Activated CD4-positive, alpha-beta T cell treated with anti-CD3 and anti-CD28 coated beads, Interleukin-2, amount 10 ng/mL, durations not matched to agents 24 days and 14 days (primary cell): ENCODE measurements around the gene RADIL. TPM values are rescaled to one million over a fixed set of nuclear protein-coding genes. Genes with fewer than 3 reads are reported as not detected.

Experiments used
- DNase-seq: peaks from one replicate; pipeline ENCODE4 v3.0.0; 2022
- H3K27ac Mint-ChIP-seq: one replicate; pipeline ENCODE4 v1.8.0; 2022; ENCODE audit warnings: mild to moderate bottlenecking, mixed read lengths
- H3K27me3 Mint-ChIP-seq: one replicate; pipeline ENCODE4 v1.8.0; 2022; ENCODE audit warnings: mixed read lengths
- H3K36me3 Mint-ChIP-seq: one replicate; pipeline ENCODE4 v1.8.0; 2022; ENCODE audit warnings: low read depth, mild to moderate bottlenecking, mixed read lengths
- H3K4me1 Mint-ChIP-seq: one replicate; pipeline ENCODE4 v1.8.0; 2021; ENCODE audit warnings: mixed read lengths
- H3K4me3 Mint-ChIP-seq: one replicate; pipeline ENCODE4 v1.8.0; 2022; ENCODE audit warnings: mild to moderate bottlenecking, moderate library complexity, mixed read lengths
- H3K9me3 Mint-ChIP-seq: one replicate; pipeline ENCODE4 v1.8.0; 2021; ENCODE audit warnings: mixed read lengths
- intact Hi-C: fragments of 100-400 bp; cut with micrococcal nuclease; formaldehyde crosslinking; loops from one replicate; pipeline ENCODE4 v1.15.1; 2023
- total RNA-seq: library from RNA; stranded (reverse); gene quantifications from 2 replicates; pipeline ENCODE4 v1.2.3, GENCODE V29; 2022

Gene RADIL, protein sequence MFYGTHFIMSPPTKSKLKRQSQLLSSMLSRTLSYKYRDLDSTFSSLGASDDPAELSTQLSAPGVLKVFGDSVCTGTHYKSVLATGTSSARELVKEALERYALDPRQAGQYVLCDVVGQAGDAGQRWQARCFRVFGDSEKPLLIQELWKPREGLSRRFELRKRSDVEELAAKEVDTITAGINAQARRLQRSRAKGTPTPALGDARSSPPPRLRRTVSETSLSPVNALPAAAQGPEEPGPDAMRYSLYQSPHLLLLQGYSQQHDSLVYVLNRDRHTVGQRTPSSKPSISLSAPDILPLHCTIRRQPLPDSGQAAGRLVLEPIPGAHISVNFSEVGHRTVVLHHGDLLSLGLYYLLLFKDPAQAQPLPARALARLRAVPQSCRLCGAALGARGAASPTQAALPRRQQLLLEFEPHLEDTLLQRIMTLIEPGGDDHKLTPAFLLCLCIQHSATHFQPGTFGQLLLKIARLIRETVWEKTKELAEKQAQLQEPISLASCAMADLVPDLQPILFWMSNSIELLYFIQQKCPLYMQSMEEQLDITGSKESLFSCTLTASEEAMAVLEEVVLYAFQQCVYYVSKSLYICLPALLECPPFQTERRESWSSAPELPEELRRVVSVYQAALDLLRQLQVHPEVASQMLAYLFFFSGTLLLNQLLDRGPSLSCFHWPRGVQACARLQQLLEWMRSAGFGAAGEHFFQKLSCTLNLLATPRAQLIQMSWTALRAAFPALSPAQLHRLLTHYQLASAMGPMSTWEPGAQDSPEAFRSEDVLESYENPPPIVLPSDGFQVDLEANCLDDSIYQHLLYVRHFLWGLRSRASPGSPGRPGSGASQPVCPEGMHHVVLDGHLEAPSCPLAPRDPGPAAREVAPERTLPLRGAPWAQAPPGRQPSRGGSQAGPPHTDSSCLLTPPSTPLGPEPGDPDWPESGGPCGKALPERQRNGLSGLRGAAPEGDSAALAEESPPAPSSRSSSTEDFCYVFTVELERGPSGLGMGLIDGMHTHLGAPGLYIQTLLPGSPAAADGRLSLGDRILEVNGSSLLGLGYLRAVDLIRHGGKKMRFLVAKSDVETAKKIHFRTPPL
- total RNA-seq = 0.14 and 0.26 TPM in 2 replicates

DNA sequence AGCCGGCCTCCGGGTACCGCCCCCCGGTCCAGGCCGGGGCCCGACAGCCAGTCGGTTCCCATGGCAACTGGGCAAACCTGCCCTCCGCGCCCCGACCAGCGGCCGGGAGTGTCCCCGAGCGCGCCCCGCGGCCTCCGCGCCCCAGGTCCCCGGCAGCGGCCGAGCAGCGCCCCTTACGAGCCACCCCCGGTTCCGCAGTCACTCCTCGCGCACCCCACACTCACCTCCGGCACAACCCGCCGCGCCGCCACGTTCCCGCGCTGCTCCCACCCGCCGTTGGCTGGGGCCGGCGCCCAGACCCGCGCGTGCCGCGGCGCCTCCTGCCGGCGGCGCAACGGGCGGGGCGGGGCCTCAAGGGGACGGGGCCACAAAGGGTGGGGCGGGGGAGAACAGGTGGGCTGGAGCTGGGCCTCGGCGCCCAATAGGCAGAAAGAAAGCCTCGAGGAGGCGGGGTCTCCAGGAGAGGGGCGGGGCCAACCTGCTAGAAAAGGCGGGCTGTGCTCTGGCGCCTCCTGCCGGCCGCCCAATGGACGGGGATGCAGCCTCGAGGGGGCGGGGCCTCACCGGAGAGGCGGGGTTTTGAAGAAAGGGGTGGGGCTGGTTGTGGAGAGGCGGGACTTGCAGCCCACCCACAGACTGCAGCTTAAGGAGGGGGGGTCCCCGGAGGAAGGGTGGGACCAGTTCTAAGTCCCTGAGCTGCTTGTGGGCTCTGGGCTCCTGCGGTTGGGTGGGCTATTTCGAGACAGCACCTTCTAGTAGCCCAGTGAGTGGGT, at the start of gene RADIL:
Gene RADIL (minus strand): TSS at position 345 of the 773 bp plus-strand sequence. CDS start 5,577 bp downstream, outside the sequence.
- H3K4me1 Mint-ChIP-seq = peaks cover 3% of the 10 kb centered on the region
- intact Hi-C loops = loop anchor here (2.0 to 10.0 kb wide), 3 partner anchors 53 to 269 kb away; no protein-coding TSS in a partner anchor
- no peaks in the 10 kb centered on the region for H3K9me3 Mint-ChIP-seq
- H3K4me3 Mint-ChIP-seq = peak within 1 kb of the TSS; percentile 64
- no peak within 1 kb of the TSS for H3K27ac Mint-ChIP-seq
- peaks cover 25% of the 10 kb centered on the region for H3K27me3 Mint-ChIP-seq
- DNase-seq = peak; percentile 95
- H3K36me3 Mint-ChIP-seq = no peaks in the 10 kb centered on the region

DNA sequence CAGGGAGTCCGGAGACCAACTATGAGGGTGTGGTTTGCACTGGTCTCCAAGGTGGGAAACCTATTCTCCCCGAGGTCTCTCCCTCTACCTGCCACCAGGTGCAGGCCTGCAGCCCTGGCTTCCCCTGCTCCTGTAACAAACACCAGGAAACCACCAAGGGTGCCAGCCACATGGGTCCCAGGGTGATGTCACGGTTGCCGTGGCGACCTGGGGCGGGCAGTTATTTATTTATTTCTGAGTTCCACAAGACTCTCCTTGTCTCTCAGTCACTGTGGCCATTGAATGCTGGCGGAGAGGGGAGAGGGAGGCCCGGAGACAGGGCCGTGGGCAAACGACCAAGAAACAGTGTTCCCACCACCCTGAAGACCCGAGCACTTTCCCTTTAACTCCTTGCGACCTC, 48.4 kb upstream of the RADIL start:
- Mint-ChIP-seq H3K9me3 (no peaks in the 10 kb centered on the region), H3K27me3 (no peaks in the 10 kb centered on the region), H3K4me1 (no peaks in the 10 kb centered on the region), H3K4me3 (no peak overlapping the region), H3K36me3 (no peaks in the 10 kb centered on the region), H3K27ac (no peak overlapping the region)
- intact Hi-C loops = no loop called here
- DNase-seq = no peak

DNA sequence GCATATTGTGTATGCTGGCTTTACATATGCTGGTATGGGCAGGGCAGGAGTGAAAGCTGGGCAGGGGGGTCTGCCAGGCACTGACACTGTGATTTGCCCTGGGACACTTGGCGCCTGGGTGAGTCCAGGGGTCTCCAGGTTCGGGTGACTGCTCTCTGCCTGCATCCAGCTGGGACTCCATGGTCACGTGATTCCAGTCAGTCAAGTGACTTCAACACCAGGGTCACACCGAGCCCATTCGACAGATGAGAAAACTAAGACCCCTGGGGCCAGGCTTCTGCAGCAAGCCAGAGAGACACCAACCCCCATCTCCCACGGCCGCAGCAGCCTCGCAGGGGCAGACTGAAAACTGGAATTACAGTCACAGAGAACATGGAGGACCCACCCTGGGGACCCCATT, 45.5 kb upstream of the RADIL start:
- no peak for DNase-seq
- intact Hi-C loops = no loop called here
- no peaks in the 10 kb centered on the region for H3K4me1 Mint-ChIP-seq
- H3K9me3 Mint-ChIP-seq = no peaks in the 10 kb centered on the region
- H3K4me3 Mint-ChIP-seq = no peak overlapping the region
- no peaks in the 10 kb centered on the region for H3K27me3 Mint-ChIP-seq
- no peaks in the 10 kb centered on the region for H3K36me3 Mint-ChIP-seq
- H3K27ac Mint-ChIP-seq = no peak overlapping the region

DNA sequence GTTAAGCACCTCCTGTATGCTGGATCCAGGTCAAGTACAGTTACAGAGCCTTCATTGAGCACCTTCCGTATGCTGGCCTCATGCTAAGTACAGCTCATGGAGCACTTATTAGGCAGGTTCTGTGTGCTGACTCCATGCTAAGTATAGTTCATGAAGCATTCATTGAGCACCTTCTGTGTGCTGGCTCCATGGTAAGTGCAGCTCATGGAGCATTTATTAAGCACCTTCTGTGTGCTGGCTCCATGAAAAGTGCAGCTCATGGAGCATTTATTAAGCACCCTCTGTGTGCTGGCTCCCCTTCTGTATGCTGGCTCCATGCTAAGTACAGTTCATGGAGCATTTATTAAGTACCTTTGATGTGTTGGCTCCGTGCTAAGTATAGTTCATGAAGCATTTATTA, 44.9 kb upstream of the RADIL start:
- DNase-seq = no peak
- no peak overlapping the region for H3K27ac Mint-ChIP-seq
- no peak overlapping the region for H3K4me3 Mint-ChIP-seq
- intact Hi-C loops = no loop called here
- H3K9me3 Mint-ChIP-seq = no peaks in the 10 kb centered on the region
- no peaks in the 10 kb centered on the region for H3K36me3 Mint-ChIP-seq
- no peaks in the 10 kb centered on the region for H3K27me3 Mint-ChIP-seq
- H3K4me1 Mint-ChIP-seq = no peaks in the 10 kb centered on the region

DNA sequence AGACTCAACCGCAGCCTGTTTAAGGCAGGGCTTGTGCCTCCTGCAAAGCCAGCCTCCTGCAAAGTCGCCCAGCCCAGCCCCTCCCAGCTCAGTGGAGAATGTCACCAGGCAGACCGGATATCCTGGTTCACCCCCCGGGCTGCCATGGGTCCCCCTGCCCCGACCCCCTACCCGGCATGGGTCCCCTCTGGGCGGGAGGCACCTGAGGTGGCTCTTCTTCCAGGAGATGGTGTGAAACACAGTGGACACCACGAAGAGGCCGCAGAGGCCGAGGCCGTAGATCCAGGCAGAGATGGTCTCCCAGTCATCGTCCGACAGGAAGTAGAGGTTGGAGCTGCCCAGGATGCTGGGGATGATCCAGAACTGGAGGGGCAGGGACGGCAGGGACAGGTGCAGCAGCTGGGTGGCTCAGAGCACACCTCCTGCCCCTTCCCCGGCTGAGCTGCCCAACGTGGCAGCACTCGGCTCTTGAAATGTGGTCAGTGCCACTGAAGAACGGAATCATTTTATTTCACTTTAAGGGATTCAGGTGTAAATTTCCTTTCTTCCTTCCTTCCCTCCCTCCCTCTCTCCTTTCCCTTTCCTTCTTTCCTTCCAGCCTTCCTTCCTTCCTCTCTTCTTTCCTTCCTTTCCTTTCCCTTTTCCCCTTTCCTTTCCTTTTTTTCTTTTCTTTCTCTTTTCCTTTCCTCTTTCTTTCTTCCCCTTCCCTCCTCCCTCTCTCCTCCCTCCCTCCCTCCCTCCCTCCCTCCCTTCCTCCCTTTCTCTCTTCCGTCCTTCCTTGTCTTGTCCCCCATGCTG, 36.7 kb upstream of the RADIL start:
- intact Hi-C loops = no loop called here
- Mint-ChIP-seq H3K4me1 (no peaks in the 10 kb centered on the region), H3K9me3 (no peaks in the 10 kb centered on the region), H3K4me3 (no peak overlapping the region), H3K27ac (no peak overlapping the region), H3K36me3 (no peaks in the 10 kb centered on the region), H3K27me3 (no peaks in the 10 kb centered on the region)
- no peak for DNase-seq

DNA sequence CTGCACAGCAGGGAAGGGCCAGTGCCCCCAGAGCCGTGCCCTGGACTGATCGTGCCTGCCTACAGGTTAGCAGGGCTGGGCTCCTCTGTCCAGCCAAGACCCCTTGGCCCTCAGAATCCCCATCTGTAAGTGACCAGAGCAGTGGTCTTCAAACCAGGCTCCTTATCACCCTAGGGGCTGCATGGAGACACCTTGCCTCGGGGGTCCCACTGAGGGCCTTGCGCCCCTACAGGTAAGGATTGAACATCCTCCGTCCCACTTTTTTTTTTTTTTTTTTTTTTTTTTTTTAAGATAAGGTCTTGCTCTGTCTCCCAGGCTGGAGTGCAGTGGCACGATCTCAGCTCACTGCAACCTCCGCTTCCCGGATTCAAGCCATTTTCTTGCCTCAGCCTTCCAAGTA, 32.6 kb upstream of the RADIL start:
- Mint-ChIP-seq H3K4me3 (no peak overlapping the region), H3K27me3 (no peaks in the 10 kb centered on the region), H3K27ac (no peak overlapping the region), H3K36me3 (no peaks in the 10 kb centered on the region), H3K4me1 (no peaks in the 10 kb centered on the region), H3K9me3 (no peaks in the 10 kb centered on the region)
- no peak for DNase-seq
- intact Hi-C loops = no loop called here

DNA sequence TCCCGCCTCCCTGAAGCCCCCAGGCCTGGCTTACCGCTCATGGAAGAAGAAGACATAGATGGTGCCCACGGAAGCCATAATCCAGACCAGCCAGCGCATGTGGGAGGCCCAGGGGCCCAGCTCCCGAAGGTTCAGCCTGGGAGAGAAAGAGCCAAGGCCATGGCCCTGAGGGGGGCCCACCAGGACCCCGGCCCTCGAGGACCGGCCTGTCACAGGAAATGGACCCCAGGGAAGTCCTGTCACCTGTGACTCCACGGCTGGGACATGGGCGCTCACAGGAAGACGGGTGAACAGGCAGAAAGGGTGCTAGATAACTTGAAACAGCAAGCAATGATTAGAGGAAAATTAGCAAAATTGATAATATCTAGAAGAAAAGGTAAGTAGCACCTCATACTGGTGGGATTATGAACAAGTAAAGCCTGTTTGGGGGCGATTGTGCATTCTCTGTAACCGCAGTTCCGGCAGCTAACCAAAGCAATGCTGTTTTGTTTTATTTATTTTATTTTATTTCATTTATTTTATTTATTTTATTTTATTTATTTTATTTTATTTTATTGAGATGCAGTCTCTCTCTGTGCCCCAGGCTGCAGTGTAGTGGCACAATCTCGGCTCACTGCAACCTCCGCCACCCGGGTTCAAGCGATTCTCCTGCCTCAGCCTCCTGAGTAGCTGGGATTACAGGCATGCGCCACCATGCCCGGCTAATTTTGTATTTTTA, 27.8 kb upstream of the RADIL start:
- H3K36me3 Mint-ChIP-seq = no peaks in the 10 kb centered on the region
- H3K4me3 Mint-ChIP-seq = no peak overlapping the region
- no peaks in the 10 kb centered on the region for H3K4me1 Mint-ChIP-seq
- intact Hi-C loops = no loop called here
- no peaks in the 10 kb centered on the region for H3K27me3 Mint-ChIP-seq
- no peaks in the 10 kb centered on the region for H3K9me3 Mint-ChIP-seq
- DNase-seq = no peak
- H3K27ac Mint-ChIP-seq = no peak overlapping the region

DNA sequence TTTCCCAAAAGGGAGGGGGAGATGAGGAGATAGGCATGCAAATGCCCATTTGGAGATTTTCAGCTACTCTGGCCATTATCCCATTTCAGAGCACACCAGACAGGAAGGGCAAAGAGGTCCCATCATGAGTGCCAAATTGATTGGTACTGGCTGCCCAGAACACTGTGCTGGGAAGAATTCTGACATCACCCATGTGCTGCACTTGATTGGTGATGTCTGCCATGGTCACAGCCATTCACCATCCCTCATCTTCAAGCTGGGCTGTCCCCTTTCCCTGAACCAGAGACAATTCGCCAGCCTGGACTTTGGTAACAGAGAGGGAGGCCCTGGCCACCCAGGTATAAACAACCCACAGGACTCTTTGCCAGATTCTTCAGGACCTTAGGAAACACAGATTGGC, 23.2 kb upstream of the RADIL start:
- intact Hi-C loops = no loop called here
- no peaks in the 10 kb centered on the region for H3K36me3 Mint-ChIP-seq
- H3K4me3 Mint-ChIP-seq = no peak overlapping the region
- no peaks in the 10 kb centered on the region for H3K27me3 Mint-ChIP-seq
- H3K4me1 Mint-ChIP-seq = no peaks in the 10 kb centered on the region
- H3K27ac Mint-ChIP-seq = no peak overlapping the region
- H3K9me3 Mint-ChIP-seq = no peaks in the 10 kb centered on the region
- no peak for DNase-seq

DNA sequence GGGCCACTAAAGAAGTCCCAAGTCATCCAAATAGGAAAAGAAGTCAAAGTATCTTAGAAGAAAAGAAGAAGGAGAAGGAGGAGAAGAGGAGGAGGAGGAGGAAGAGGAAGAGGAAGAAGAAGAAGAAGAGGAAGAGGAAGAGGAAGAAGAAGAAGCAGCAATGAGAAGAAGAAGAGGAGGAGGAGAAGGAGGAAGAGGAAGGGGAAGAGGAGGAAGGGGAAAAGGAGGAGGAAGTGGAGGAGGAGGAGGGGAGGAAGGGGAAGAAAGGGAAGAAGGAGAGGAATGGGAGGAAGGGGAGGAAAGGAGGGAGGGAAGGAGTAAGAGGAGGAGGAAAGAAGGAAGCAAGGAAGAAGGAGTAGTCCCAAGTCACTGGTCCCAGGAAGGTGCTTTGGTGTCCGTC, 21.7 kb upstream of the RADIL start:
- H3K27me3 Mint-ChIP-seq = no peaks in the 10 kb centered on the region
- no peak for DNase-seq
- no peaks in the 10 kb centered on the region for H3K9me3 Mint-ChIP-seq
- H3K4me3 Mint-ChIP-seq = no peak overlapping the region
- intact Hi-C loops = no loop called here
- H3K36me3 Mint-ChIP-seq = no peaks in the 10 kb centered on the region
- no peak overlapping the region for H3K27ac Mint-ChIP-seq
- H3K4me1 Mint-ChIP-seq = no peaks in the 10 kb centered on the region

DNA sequence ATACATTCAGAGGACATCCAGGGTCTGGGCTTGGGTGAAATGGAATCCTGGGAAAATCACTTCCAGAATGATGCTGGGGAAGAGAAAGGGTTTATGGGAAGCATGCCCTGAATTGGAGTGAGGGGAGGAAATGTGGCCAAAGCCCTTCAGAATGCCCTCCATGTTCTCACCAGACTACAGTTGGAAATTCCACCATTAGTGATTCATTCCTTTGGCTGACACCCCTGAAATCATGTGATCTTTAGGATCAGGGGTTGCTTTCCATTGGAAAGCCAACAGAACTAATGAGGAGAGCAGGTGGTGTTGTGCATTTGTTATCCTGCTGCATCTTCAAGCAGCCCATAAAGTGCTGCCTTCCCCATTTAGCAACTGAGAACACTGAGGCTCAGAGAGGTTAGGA, 20.8 kb upstream of the RADIL start:
- Mint-ChIP-seq H3K27me3 (no peaks in the 10 kb centered on the region), H3K4me3 (no peak overlapping the region), H3K4me1 (no peaks in the 10 kb centered on the region), H3K27ac (no peak overlapping the region), H3K36me3 (no peaks in the 10 kb centered on the region), H3K9me3 (no peaks in the 10 kb centered on the region)
- DNase-seq = no peak
- intact Hi-C loops = no loop called here

DNA sequence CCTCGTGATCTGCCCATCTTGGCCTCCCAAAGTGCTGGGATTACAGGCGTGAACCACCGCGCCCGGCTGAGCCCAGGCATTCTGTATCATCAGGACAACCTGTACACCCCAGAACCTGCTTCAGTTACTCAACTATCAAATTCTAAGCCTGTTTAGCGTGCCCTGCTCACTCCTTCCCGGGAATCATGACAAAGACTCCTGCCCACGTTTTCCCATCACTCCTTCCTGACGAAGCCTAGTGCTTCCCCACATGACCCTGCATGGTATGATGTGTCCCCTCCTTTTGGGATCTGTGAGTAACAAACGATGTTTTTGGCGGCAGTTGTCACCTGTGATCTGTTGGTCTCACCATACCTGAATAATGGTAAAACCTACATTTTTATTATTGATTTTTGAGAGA, 12.2 kb upstream of the RADIL start:
- H3K4me1 Mint-ChIP-seq = no peaks in the 10 kb centered on the region
- H3K4me3 Mint-ChIP-seq = no peak overlapping the region
- intact Hi-C loops = no loop called here
- peaks cover 4% of the 10 kb centered on the region for H3K9me3 Mint-ChIP-seq
- no peak overlapping the region for H3K27ac Mint-ChIP-seq
- no peak for DNase-seq
- H3K36me3 Mint-ChIP-seq = no peaks in the 10 kb centered on the region
- no peaks in the 10 kb centered on the region for H3K27me3 Mint-ChIP-seq

DNA sequence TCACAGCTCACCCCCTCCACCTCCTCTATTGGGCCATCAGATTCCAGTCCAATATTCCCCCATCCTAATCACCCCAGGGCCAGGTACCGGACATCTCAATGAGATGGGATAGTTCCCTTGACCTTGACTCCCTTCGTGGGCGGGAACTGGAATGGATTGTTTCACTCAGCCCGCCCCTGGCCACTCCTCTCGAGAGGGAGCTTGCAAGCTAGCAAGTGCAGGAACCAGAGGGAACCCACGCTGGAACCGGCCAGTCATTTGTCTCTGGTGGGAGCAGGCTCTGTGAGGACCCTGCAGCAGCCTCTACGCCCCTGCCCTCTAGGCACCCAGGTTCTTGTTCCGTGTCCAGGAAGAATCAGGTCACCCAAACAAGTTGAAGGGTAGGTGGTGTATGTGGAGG, 11.0 kb upstream of the RADIL start:
- no peak for DNase-seq

More for the DNA sequence above, 11.0 kb upstream of the RADIL start:
- Mint-ChIP-seq H3K36me3 (no peaks in the 10 kb centered on the region), H3K27me3 (no peaks in the 10 kb centered on the region), H3K27ac (no peak overlapping the region), H3K9me3 (peaks cover 4% of the 10 kb centered on the region), H3K4me1 (no peaks in the 10 kb centered on the region), H3K4me3 (no peak overlapping the region)
- intact Hi-C loops = no loop called here
